ENCODE measurements around the gene ERCC4.

ERCC4 gene

DNA sequence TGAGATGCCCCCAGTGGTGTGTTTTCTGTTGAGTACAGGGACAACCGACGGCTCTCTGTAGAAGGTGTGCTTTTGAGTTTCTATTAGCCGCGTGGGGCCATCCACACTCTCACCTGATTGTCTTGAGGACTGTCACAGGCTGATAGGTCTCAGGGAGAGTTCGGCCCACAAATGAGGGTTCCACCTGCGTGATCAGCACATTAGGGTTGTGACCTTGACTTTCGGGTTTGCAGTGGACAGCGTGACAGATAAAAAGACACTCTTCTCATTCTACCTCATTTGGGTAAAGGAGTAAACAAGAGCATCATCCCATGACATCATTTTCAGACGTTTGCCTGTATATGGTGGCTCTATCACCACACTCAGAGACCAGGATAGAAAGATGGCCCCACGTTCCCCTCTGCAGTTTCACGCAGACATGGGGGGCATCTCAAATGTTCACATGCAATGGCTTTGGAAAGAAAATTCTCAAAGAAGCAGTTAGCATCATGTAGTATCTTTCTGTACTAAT lies 76.9 kb downstream of the ERCC4 start:
- FAIRE-seq = no peak

DNA sequence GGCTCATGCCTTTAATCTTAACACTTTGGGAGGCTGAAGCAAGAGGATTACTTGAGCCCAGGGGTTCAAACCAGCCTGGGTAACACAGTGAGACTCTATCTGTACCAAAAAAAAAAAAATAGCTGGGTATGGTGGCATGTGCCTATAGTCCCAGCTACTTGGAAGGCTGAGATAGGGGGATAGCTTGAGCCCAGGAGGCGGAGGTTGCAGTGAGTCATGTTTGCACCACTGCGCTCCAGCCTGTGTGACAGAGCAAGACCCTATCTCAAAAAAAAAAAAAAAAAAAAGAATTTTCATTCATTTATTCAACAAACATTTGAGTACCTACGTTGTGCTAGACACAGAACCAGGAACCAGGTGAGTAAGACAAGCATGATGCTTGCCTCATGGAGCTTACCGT lies 77.6 kb downstream of the ERCC4 start:
- FAIRE-seq = no peak

DNA sequence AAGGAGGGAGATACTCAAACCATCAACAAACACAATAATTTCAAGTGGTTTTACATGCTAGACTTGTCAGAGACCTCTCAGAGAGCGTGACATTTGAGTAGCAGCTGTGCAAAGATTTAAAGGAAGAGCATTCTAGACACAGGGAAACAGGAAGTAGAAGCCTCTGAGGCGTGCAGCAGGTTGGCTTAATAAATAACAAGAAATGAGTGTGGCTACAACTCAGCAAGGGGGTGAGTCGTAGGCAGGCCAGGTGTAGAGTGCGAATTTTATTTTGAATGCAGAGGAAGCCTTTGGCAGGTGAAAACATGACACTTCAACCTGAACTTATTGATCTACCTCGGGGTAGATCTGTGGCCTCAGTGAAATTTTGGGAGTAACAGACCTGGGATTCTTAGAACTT lies 78.0 kb downstream of the ERCC4 start:
- FAIRE-seq = no peak

DNA sequence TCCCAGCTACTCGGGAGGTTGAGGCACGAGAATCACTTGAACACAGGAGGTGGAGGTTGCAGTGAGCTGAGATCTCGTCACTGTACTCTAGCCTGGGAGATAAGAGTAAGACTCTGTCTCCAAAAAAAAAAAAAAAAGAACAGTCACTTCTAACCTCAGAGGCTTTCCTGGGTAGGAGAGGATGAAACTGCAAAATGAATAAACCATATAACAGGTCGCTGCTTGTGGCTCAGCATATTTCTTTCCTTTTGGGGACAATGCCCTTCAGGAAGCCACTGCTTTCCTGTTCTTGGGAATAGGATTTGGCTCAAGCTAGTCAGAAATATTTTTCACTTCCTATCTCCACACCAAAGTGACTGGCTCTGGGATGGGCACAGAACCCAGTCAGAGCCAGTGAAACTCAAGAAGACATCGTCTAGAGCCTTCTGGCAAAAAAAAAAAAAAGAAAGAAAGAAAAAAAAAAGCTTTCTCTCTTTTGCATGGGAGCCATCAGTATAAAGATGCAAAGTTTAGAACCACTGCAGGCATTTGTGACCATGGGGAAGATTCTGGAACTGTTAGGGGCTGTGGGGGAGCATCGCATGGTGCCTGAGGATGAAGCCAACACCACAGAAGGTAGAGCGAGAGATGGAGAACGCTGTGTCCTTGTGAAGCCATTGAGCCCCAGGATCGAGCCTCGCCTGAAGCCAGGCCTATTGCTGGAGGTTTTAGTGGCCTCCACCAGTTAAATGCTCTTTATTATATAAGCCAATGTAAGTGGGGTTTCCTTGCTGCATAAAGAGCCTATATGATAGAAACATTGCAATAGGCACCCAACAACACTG lies 79.3 kb downstream of the ERCC4 start:
- no peak for FAIRE-seq

DNA sequence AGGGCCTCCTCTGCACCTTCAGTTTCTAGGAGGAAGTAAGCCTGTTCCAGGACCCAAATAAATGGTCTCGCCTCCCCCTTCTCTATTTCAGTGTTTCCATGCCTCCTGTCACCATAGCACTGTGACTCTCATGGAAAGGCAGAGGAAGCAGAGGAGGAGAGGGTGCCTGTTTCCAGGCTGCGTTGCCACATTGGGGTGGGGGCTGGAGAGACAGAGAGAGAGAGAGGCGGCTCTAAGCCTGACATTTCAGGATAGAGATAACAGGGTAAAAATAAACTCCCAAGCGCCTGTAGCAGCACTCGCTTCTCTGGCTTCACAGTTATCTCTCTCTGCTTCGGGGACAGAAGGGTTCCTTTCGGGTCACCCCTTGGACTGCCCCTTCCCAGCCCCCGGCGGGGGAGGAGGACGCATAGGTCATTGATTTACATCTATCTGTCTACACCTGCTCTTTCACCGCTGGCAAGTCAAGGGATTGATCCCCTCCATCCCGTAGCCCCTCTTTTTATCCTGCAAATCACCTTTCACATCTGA lies 80.0 kb downstream of the ERCC4 start:
- no peak for FAIRE-seq

DNA sequence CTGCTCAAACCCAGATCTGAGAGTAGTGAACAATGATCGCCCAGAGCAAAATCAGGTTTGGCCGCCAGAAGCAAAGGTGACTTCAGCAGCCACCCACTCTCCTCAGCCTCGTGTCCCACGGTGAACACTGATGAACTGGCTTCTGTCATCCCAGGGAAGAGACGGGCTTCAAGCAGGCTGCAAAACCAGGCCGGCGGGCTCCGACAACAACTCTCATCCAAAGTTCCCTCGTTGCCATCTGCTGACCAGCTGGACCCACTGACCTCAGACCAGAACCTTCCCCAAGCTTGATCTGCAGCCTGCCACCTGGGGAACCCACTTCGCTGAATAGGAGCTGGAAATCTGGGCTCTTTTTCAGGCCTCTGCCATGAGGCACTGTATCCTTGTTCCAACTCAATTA lies 81.6 kb downstream of the ERCC4 start:
- no peak for FAIRE-seq

Data from colon (tissue), 2 donors.